HG02870 (cell line): ENCODE measurements around the gene MED27.
"Not testable (repeated sequence)": the region's sequence is repeated elsewhere in the genome, so short reads cannot be mapped to it uniquely, and the experiment has no call there.

Source experiments
- ATAC-seq: cut with Tn5 transposase; IDR thresholded peaks from one replicate; pipeline ENCODE4 v1.9.1; 2021; ENCODE audit warnings: mild to moderate bottlenecking, moderate library complexity; ENCODE audit not compliant: unreplicated experiment

The MED27 gene

GRCh38 chr9:132020272-132020671, 59.4 kb downstream of the MED27 start:
- ATAC-seq: no peak

- ATAC-seq: no peak
Observed at GRCh38 chr9:132019702-132020101, 60.0 kb downstream of the MED27 start.

DNA sequence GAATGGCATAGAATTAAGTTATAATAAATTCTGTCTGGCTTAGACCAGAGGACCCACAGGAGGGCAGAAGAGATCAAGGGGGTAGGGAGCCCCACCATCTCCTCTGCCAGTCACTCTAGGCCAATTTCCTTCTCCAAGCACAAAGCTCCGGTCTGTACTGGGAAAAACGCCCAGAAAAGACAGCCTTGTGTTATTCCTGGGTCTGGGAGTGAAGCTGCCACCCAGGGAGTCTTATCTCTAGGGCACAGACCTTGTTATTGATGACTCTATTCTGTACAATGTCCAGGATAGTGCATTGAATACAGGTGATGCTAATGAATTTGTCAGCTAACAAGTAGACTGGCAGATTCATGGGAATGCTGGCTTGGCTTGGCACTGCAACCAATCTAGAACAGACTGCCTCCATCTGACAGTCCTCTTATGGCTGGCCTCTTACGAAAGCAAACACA, 60.7 kb downstream of the MED27 start:
- no peak for ATAC-seq

DNA sequence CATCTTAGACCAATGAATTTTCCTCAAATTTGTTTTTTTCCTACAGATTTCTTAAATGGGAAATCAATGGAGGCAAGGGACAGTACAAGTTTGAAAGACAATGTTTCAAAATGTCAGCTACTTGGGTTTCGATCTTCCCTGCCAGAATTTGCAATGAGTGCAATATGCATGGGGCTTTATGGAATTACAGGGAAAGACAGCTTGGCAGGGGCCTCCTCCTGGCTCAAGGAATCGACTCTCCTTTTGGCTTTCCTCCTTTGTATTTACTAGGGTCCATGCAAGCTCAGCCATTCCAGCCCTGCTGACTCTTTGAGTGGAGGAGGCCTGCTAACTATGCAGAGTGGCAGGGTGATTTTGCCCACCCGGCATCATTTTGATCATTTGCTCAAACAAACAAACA, 63.2 kb downstream of the MED27 start:
- ATAC-seq: no peak

- no peak for ATAC-seq
Observed at GRCh38 chr9:132015866-132016265, 63.8 kb downstream of the MED27 start.

DNA sequence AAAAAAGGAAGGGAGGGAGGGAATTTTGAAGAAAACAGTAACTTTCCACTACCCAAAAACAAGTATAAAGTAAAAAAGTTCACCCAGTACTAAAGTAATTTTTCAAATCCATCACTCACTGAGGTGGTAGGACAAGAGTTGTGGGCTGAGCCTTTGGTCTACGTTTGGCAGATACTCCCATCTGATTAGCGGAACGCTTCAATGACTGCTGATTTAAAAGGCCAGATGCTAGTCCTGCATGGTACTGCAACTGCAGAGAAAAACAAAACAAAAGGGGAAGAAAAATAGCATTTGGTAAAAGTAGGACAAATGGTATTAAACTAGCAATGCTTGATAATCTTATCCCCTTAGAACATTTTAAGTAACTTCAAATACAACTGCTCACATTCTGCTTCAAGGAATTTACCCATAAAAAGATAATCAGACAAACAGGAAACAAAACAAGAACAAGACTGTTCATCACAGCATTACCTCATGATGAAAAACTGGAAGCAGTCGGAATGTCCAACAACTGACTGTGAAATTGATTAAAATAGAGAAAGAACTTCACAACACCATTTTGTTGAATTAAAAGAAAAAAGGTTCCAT, 65.4 kb downstream of the MED27 start:
- no peak for ATAC-seq

GRCh38 chr9:132012704-132013357, 66.8 kb downstream of the MED27 start:
- ATAC-seq: no peak

DNA sequence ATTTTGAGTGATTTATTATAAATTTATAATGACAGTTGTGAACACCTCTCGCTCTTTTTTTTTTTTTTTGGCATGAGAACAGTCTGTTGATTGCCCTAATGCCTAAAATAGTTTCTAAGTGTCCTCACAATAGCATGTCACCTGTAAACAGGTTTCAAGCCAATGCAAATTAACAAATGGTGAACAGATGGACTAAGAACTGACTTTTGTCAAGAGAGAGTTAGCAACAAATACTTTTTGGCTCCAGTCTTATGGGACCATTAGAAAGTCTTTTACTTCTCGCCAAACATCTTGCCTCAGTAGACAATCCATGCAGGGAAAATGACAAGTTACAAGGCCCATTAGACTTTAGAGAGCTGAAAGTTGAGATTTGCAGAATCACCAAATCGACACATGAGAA, 67.8 kb downstream of the MED27 start:
- no peak for ATAC-seq

GRCh38 chr9:132011309-132011708, 68.4 kb downstream of the MED27 start:
- no peak for ATAC-seq

GRCh38 chr9:132010201-132010600, 69.5 kb downstream of the MED27 start:
- ATAC-seq: not testable (repeated sequence)

DNA sequence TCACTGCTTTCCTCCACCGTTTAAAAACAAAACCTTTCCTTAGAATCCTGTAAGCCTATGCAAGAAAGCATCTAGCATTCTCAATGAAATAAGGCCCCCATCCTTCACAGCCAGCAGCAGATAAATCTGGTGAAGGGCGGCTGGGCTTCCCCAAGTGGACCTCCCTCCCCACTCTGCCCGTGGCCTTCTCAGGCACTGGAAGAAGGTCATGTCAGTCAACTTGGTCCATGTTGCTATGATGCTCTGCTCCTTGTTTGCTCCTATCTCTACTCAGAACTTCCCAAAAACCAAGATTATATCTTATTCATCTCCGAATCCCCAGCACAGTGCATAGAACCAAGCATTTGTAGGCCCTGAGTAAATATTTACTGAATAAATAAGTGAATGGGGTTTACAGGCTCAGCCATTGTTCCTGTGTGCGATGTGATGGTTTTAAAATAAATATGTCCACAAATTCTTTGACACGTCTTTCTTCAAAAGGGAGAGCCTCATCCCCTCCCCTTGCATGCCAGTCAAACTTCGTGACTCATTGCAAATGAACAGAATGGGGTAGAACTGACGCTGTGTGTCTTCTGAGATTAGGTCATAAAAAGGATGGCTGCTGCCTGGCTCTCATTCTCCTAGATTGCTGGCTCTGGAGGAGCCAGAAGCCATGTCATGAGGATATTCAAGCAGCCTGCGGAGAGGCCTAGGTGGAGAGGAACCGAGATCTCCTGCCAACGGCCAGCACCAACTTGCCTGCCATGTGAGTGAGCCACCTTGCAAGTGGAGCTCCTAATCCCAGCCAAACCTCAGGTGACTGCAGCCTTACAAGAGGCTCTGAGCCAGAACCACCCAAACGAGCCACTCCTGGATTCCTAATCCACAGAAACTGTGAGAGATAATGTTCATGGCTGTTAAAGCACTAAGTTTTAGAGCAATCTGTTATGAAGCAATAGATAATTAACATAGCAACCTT, 70.5 kb downstream of the MED27 start:
- no peak for ATAC-seq

- ATAC-seq: no peak
Observed at GRCh38 chr9:132008184-132008803, 71.4 kb downstream of the MED27 start.

DNA sequence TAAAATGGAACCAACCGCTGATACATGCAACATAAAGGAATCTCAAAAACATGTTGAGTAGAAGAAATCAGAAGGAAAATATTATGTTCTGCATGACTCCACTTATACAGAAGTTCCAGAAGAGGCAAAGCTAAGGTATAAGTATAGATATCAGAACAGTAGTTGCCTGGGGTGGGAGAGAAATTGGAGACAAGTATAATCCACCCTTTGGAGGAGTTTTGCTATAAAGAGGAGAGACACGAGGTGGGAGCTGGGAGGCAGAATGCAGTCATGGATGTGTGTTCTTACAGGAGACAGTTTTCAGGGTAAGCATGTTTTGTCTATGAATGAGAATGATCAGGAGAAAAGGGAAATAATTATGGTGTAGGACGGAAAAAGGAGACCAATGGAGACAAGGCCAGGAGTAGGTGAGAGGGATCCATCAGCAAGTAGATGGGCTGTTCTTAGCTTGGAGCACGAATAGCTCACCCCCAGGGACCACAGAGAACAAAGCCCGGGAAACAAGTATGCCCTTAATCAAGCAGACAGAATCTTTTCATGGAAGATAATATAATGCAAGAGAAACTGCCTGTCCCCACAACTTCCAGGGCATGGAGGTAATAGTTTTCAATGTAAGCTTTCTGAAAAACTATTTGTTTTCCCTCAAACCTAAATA, 72.2 kb downstream of the MED27 start:
- ATAC-seq: no peak

DNA sequence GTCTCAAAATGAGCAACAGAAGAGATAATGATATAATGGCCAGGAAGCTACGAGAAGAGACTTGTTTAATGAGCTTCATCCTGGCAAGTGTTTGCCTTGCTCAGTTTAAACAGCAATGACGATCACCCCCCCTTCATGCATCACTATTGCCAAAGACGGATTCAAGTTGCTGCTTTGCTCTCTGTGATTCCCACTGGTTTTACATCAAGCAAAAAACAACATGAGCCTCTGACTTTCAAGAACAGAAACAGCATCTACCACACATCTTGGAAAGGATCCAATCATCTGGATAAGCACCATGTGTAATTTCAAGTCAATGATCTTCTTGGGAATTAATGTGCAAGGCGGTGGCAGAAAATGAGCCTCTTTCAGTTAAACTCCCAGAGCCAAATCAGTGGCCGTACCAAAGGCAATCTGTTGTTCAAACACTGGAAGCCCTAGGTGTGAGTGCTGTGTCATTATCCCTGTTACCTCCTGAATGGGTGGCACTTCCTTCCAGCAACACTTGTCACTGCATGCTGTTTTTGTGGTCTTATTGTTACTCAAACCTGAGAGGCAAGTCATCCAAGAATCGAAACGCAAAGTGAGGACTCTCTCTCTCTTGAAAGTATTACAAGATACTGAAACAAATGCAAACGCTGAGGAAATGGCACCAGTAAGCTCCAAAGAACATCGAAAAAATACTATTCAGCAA, 72.8 kb downstream of the MED27 start:
- peak; percentile 80 for ATAC-seq

DNA sequence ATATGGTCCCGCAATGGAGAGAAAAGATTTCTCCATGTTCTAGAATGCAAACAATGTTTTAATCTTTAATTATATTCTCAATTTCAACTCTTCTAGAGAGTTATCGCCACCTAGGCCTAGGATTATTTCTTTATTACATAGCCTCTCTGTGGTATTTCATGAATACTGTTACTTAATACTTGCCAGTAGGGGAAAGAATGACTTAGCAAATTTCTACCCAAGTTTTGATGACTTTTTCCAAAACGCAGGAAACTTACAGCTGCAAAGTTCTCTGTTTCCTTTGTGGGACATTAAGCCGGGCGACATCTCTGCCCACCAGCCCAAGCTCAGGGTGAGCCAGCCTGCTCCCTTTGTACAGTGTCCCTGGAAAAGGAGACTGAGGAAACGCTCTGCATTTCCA, 73.8 kb downstream of the MED27 start:
- ATAC-seq: no peak

- ATAC-seq: no peak
Observed at GRCh38 chr9:132004323-132004722, 75.3 kb downstream of the MED27 start.

DNA sequence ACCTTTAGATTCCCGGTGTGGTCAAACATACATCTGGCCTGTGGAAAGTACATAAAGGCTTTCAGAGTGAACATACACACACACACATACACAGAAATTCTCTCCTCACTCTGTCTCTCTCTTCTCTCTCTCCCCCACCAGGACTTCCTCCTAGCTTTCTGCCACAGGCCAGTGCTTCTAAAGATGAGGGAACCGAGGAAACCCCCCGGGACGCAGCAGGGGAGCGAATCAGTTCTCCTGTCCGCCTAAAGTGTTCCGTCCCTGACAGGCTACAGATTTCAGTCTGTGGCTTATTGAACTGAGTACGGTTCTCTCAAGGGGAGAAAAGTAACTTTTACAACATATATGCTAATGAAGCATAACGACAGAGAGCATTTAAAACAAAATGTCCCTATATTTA, 75.8 kb downstream of the MED27 start:
- ATAC-seq: no peak

GRCh38 chr9:132003319-132003704, 76.4 kb downstream of the MED27 start:
- ATAC-seq: no peak

DNA sequence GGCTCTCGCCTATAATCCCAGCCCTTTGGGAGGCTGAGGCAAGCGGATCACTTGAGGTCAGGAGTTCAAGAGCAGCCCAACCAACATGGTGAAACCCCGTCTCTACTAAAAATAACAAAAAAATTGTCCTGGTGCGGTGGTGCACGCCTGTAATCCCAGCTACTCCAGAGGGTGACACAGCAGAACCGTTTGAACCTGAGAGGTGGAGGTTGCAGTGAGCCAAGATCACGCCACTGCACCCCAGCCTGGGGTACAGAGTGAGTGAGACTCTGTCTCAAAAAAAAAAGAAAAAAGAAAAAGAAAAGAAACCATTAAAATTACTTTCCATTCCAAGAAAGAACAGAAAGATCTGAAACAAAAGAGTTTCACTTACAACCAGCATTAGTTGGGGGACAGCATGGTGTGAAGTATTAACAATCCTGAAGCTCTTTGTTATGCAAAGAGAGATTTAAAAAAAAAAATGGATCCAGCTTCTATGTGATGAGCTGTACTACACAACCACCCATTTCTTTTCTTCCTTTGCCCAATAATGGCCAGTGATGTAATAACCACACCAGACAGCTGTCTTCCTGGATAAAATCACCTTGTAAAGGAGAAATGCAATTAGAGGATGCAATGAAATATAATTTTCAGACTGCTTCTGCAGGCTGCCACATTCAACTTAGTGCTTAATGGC, 76.9 kb downstream of the MED27 start:
- ATAC-seq: no peak

GRCh38 chr9:132001567-132001966, 78.1 kb downstream of the MED27 start:
- no peak for ATAC-seq
